Measurements from ENCODE around the gene GPR63.

- TF ChIP-seq, protein P1, sequence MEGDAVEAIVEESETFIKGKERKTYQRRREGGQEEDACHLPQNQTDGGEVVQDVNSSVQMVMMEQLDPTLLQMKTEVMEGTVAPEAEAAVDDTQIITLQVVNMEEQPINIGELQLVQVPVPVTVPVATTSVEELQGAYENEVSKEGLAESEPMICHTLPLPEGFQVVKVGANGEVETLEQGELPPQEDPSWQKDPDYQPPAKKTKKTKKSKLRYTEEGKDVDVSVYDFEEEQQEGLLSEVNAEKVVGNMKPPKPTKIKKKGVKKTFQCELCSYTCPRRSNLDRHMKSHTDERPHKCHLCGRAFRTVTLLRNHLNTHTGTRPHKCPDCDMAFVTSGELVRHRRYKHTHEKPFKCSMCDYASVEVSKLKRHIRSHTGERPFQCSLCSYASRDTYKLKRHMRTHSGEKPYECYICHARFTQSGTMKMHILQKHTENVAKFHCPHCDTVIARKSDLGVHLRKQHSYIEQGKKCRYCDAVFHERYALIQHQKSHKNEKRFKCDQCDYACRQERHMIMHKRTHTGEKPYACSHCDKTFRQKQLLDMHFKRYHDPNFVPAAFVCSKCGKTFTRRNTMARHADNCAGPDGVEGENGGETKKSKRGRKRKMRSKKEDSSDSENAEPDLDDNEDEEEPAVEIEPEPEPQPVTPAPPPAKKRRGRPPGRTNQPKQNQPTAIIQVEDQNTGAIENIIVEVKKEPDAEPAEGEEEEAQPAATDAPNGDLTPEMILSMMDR (IDR thresholded peaks at IDR 0.05; ENCODE audit: insufficient read depth, low read length): no peak
- TF ChIP-seq, protein P2, sequence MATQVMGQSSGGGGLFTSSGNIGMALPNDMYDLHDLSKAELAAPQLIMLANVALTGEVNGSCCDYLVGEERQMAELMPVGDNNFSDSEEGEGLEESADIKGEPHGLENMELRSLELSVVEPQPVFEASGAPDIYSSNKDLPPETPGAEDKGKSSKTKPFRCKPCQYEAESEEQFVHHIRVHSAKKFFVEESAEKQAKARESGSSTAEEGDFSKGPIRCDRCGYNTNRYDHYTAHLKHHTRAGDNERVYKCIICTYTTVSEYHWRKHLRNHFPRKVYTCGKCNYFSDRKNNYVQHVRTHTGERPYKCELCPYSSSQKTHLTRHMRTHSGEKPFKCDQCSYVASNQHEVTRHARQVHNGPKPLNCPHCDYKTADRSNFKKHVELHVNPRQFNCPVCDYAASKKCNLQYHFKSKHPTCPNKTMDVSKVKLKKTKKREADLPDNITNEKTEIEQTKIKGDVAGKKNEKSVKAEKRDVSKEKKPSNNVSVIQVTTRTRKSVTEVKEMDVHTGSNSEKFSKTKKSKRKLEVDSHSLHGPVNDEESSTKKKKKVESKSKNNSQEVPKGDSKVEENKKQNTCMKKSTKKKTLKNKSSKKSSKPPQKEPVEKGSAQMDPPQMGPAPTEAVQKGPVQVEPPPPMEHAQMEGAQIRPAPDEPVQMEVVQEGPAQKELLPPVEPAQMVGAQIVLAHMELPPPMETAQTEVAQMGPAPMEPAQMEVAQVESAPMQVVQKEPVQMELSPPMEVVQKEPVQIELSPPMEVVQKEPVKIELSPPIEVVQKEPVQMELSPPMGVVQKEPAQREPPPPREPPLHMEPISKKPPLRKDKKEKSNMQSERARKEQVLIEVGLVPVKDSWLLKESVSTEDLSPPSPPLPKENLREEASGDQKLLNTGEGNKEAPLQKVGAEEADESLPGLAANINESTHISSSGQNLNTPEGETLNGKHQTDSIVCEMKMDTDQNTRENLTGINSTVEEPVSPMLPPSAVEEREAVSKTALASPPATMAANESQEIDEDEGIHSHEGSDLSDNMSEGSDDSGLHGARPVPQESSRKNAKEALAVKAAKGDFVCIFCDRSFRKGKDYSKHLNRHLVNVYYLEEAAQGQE (IDR thresholded peaks at IDR 0.05; ENCODE audit: insufficient replicate concordance, low read depth): no peak
- no peak for TF ChIP-seq POLR2AphosphoS5 (IDR thresholded peaks at IDR 0.05; ENCODE audit: low read depth)
Measured at GRCh38 chr6:96811136-96811535, 26.1 kb downstream of the GPR63 start.

All from HL-60 (cell line).